Measurements from ENCODE around the gene RNF41.
A peak's percentile ranks its signal among the peaks of the same experiment; 100 is the strongest.

The RNF41 gene

DNA sequence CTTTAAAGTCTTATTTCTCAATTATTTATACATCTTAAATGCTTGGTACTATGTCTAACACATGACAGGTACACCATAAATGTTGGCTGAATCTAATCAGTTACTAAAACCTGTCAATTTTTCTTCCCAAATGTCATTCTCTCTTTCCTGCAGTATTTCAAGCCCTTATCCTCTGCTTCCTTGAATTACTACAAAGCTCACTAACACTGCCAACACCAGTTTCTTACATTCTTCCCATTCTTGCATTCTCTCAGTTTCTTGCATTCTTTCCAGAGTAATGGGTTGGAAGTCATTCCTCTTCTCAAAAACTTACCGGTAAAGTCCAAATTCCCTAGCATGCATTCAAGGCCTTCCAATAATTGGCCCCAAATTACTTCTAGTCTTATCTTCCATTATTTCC, 22.9 kb downstream of the RNF41 start:
- TF ChIP-seq CREB1 (IDR thresholded peaks at IDR 0.05; ENCODE audit: low read depth) (no peak), TEAD4 (IDR thresholded peaks at IDR 0.05) (0 out of 2 replicates have a peak, but pooled peaks have one; percentile 9)

DNA sequence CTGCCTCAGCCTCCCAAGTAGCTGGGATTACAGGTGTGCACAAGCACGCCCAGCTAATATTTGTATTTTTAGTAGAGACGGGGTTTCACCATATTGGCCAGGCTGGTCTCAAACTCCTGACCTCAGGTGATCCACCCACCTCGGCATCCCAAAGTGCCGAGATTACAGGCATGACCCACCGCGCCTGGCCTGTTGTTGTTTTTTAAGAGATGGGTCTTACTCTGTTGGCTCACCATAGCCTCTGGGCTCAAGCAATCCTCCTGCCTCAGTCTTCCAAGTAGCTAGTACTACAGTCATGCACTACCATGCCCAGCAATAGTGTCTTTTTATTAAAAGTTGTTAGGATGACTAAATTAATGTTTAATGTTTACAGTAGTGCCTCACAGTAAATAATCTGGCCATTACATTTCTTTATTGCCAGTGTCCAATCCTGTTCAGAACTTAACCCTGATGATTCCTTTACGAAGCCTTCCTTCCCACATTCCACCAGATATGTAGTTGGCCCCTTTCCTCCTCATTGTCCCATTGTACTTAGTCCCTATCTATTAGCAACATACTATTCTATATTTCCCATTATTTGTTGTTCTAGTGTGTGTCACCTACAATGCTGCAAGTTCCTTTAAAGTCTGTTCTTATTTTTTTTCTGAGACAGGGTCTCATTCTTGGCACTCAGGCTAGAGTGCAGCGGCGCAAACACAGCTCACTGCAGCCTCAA, 23.6 kb downstream of the RNF41 start:
- TF ChIP-seq TCF12 (IDR thresholded peaks at IDR 0.05; ENCODE audit: low read depth) (no peak), CREB1 (IDR thresholded peaks at IDR 0.05; ENCODE audit: low read depth) (no peak), CEBPB (IDR thresholded peaks at IDR 0.05) (no peak), EGR1 (IDR thresholded peaks at IDR 0.05) (no peak), EP300 (IDR thresholded peaks at IDR 0.05; ENCODE audit: borderline replicate concordance) (no peak), TEAD4 (IDR thresholded peaks at IDR 0.05) (no peak), YY1 (IDR thresholded peaks at IDR 0.05; ENCODE audit: low read depth) (no peak), NFIC (IDR thresholded peaks at IDR 0.05) (no peak), ZBTB7A (IDR thresholded peaks at IDR 0.05; ENCODE audit: low read depth) (no peak), FOXM1 (IDR thresholded peaks at IDR 0.05; ENCODE audit: borderline replicate concordance, low read depth) (no peak), RAD21 (IDR thresholded peaks at IDR 0.05; ENCODE audit: low read depth) (no peak), TAF1 (IDR thresholded peaks at IDR 0.05; ENCODE audit: low read depth) (no peak)
- TF ChIP-seq, protein P1, sequence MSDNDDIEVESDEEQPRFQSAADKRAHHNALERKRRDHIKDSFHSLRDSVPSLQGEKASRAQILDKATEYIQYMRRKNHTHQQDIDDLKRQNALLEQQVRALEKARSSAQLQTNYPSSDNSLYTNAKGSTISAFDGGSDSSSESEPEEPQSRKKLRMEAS (IDR thresholded peaks at IDR 0.05) = no peak
- TF ChIP-seq, protein P2, sequence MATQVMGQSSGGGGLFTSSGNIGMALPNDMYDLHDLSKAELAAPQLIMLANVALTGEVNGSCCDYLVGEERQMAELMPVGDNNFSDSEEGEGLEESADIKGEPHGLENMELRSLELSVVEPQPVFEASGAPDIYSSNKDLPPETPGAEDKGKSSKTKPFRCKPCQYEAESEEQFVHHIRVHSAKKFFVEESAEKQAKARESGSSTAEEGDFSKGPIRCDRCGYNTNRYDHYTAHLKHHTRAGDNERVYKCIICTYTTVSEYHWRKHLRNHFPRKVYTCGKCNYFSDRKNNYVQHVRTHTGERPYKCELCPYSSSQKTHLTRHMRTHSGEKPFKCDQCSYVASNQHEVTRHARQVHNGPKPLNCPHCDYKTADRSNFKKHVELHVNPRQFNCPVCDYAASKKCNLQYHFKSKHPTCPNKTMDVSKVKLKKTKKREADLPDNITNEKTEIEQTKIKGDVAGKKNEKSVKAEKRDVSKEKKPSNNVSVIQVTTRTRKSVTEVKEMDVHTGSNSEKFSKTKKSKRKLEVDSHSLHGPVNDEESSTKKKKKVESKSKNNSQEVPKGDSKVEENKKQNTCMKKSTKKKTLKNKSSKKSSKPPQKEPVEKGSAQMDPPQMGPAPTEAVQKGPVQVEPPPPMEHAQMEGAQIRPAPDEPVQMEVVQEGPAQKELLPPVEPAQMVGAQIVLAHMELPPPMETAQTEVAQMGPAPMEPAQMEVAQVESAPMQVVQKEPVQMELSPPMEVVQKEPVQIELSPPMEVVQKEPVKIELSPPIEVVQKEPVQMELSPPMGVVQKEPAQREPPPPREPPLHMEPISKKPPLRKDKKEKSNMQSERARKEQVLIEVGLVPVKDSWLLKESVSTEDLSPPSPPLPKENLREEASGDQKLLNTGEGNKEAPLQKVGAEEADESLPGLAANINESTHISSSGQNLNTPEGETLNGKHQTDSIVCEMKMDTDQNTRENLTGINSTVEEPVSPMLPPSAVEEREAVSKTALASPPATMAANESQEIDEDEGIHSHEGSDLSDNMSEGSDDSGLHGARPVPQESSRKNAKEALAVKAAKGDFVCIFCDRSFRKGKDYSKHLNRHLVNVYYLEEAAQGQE (IDR thresholded peaks at IDR 0.05; ENCODE audit: low read depth) = no peak
- TF ChIP-seq, protein P3, sequence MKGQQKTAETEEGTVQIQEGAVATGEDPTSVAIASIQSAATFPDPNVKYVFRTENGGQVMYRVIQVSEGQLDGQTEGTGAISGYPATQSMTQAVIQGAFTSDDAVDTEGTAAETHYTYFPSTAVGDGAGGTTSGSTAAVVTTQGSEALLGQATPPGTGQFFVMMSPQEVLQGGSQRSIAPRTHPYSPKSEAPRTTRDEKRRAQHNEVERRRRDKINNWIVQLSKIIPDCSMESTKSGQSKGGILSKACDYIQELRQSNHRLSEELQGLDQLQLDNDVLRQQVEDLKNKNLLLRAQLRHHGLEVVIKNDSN (IDR thresholded peaks at IDR 0.05) = no peak

DNA sequence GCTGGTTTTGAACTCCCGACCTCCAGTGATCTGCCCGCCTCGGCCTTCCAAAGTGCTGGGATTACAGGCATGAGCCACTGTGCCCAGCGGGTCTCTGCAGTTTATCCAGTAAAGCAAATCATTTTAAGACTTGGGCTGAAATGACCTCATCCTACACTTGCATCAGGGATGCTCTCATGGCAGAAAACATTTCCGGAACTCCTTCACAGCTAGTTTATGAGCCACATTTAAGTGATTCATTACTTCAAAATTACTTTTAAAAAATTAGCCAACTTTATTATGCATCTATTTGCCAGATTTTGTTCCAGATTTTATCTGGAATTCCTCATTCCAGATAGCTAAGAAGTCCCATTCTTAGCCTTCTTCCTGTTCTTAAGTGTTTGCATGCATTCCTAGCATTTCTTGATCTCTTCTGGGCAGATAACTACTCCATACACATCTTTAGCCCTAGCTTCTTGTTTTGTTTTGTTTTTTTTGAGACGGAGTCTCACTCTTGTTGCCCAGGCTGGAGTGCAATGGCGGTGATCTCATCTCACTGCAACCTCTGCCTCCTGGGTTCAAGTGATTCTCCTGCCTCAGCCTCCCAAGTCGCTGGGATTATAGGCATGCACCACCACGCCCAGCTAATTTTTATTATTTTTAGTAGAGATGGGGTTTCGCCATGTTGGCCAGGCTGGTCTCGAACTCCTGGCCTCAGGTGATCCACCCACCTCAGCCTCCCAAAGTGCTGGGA, 24.7 kb downstream of the RNF41 start:
- TF ChIP-seq TEAD4 (IDR thresholded peaks at IDR 0.05) = peak; percentile 30; the same call in 1 of the 2 replicates

DNA sequence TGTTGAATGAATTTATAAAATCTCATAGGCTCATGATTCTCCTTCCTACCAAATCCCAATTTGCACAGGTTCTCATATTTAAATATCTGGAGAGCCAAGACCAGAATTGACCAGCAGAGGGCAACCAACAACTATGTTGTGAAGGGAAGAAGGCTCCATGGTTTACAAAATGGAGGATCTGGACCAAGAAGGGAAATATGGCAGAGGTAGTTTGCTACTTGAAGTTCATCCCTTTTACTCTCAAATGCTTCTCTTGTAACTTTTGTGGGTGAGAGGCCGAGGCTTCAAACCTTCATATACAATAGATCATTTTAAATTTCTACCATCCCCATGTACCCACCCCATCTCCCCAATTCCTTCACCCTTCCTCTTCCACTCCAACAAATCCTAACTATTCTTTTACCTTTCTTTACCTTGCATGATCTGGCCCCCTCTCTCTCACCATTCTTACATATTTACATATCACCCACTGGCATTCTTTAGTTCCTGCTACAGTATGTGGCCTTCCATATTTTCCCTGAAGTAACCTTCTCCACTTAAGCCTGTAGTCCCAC, 28.6 kb downstream of the RNF41 start:
- TF ChIP-seq EGR1 (IDR thresholded peaks at IDR 0.05) (no peak; the same call in 1 of the 2 replicates), YY1 (IDR thresholded peaks at IDR 0.05; ENCODE audit: low read depth) (peak; percentile 90), RAD21 (IDR thresholded peaks at IDR 0.05; ENCODE audit: low read depth) (peak; percentile 95)

DNA sequence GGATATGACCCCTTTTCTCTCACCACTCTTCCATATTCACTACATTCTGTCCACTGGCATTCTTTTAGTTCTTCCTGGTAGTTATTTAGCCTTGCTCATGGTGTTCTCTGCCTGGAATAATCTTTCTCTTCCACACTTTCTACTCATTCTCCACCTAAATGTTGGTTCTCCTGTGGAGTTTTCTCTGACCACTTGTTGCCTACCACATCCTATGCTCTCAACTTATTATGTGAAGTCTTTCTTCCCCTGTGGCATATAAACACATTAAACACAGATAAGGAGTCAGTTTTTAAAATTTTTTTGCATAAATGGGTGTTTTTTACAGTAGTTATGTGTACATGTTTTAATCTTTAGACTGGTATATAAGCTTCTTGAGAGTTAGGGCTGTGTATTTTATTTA, 29.1 kb downstream of the RNF41 start:
- no peak for TF ChIP-seq TEAD4 (IDR thresholded peaks at IDR 0.05)
- TF ChIP-seq, protein P2 (IDR thresholded peaks at IDR 0.05; ENCODE audit: low read depth) = no peak
- no peak for TF ChIP-seq NFIC (IDR thresholded peaks at IDR 0.05)
- TF ChIP-seq TAF1 (IDR thresholded peaks at IDR 0.05; ENCODE audit: low read depth) = no peak
- TF ChIP-seq, protein P1 (IDR thresholded peaks at IDR 0.05) = no peak
- no peak for TF ChIP-seq ZBTB7A (IDR thresholded peaks at IDR 0.05; ENCODE audit: low read depth)
- no peak for TF ChIP-seq CREB1 (IDR thresholded peaks at IDR 0.05; ENCODE audit: low read depth)
- no peak for TF ChIP-seq CEBPB (IDR thresholded peaks at IDR 0.05)
- no peak for TF ChIP-seq RAD21 (IDR thresholded peaks at IDR 0.05; ENCODE audit: low read depth)

DNA sequence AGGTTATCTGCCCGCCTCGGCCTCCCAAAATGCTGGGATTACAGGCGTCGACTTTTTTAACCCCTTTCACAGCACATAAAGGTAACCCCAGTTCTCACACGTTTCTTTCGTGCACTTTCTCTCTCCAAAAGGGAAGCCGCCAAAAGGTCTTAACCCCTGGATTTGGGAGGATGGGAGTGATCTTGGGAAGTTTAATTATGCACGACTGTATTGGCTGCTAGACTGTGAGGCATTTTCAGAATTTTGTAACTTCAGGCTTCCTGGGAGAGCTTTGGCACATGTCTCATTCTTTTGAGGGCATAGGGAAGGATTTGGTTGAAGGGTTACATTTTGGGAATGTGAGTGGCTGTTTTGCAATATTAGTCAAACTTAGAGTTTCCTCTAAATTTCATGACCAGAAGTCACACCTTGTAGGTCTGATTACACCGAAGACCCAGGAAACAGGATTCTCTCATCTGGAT, 31.0 kb downstream of the RNF41 start:
- TF ChIP-seq EP300 (IDR thresholded peaks at IDR 0.05; ENCODE audit: borderline replicate concordance) (no peak), EGR1 (IDR thresholded peaks at IDR 0.05) (no peak)
- TF ChIP-seq, protein P1 (IDR thresholded peaks at IDR 0.05) = peak; percentile 38

Measured in Ishikawa (cell line).